ENCODE data around the gene DNAJA4. TPM values are rescaled to one million over a fixed set of nuclear protein-coding genes. Genes with fewer than 3 reads are reported as not detected.

The DNAJA4 gene
- total RNA-seq, 1 experiment from 2014 or later, result 1.3 TPM

- Histone ChIP-seq H3K27me3 (ENCODE audit: low read length) (no peaks in the 10 kb centered on the region), H3K4me1 (ENCODE audit: insufficient read depth, low read length) (peaks cover 33% of the 10 kb centered on the region), H3K4me2 (ENCODE audit: low read length) (peak within 1 kb of the TSS; percentile 96), H3K9me3 (ENCODE audit: low read length) (no peaks in the 10 kb centered on the region), H4K20me1 (ENCODE audit: low read length) (no peaks in the 10 kb centered on the region), H3K79me2 (ENCODE audit: low read length) (peaks cover 35% of the 10 kb centered on the region), H2AFZ (ENCODE audit: low read length) (peak within 1 kb of the TSS; percentile 81), H3K4me3 (ENCODE audit: low read length) (peak within 1 kb of the TSS; percentile 98), H3K9ac (ENCODE audit: low read length) (peak within 1 kb of the TSS; percentile 92), H3K36me3 (ENCODE audit: low read depth, low read length) (0 out of 2 replicates have a peak, but pooled peaks cover under 1% of the 10 kb centered on the region), H3K9me2 (replicated peaks; ENCODE audit: low read length) (no peaks in the 10 kb centered on the region), H3K27ac (ENCODE audit: low read length) (peak within 1 kb of the TSS; percentile 56), H3F3A (ENCODE audit: low read length, unreplicated experiment) (no peaks in the 10 kb centered on the region)
- POLR2A ChIA-PET (ENCODE audit: unreplicated experiment), result interaction anchor here (0.6 to 1.0 kb wide), 5 partner anchors 33 to 534 kb away, joined by 3 to 10 read pairs (median 6); partner anchors contain the start of gene CHRNA5
- peak; percentile 96 for DNase-seq
- CTCF ChIA-PET, result interaction anchor here (0.6 to 1.0 kb wide), 2 partner anchors 123 to 453 kb away, joined by 3 to 4 read pairs; no protein-coding TSS in a partner anchor
- peak; percentile 95 for ATAC-seq
- BruUV-seq (replicated peaks), result TSS peak; percentile 78
- intact Hi-C loops (cut with micrococcal nuclease), result no loop called here
- TF ChIP-seq EZH2phosphoT487 (IDR thresholded peaks at IDR 0.05; ENCODE audit: borderline replicate concordance, low read length) (no peak), EZH2 (IDR thresholded peaks at IDR 0.05; ENCODE audit: low read length, unreplicated experiment) (no peak), CTCF (conservative IDR thresholded peaks at IDR 0.05; ENCODE audit: low read depth, low read length) (no peak)
Observed at GRCh38 chr15:78299101-78299930, 35.0 kb downstream of the DNAJA4 start, which contains the start of gene SKIC8. SKIC8 (minus strand) TSS chr15:78299609; CDS start chr15:78295686, 3,923 bp downstream.

GRCh38 chr15:78301326-78301725 is 37.0 kb downstream of the DNAJA4 start:
- POLR2A ChIA-PET (ENCODE audit: unreplicated experiment), result no interaction called here
- TF ChIP-seq CTCF (conservative IDR thresholded peaks at IDR 0.05; ENCODE audit: low read depth, low read length) (no peak), EZH2phosphoT487 (IDR thresholded peaks at IDR 0.05; ENCODE audit: borderline replicate concordance, low read length) (no peak), EZH2 (IDR thresholded peaks at IDR 0.05; ENCODE audit: low read length, unreplicated experiment) (no peak)
- no TSS peak for BruUV-seq (replicated peaks)
- Histone ChIP-seq H3K9me2 (replicated peaks; ENCODE audit: low read length) (no peaks in the 10 kb centered on the region), H3K36me3 (ENCODE audit: low read depth, low read length) (no peaks in the 10 kb centered on the region), H3K4me1 (ENCODE audit: insufficient read depth, low read length) (peaks cover 33% of the 10 kb centered on the region), H3K27me3 (ENCODE audit: low read length) (no peaks in the 10 kb centered on the region), H3K27ac (ENCODE audit: low read length) (no peak overlapping the region), H3K9me3 (ENCODE audit: low read length) (no peaks in the 10 kb centered on the region), H2AFZ (ENCODE audit: low read length) (no peak overlapping the region), H3K4me2 (ENCODE audit: low read length) (peak overlapping the region; percentile 33; the same call in 1 of the 2 replicates), H3F3A (ENCODE audit: low read length, unreplicated experiment) (no peaks in the 10 kb centered on the region), H3K79me2 (ENCODE audit: low read length) (peaks cover 31% of the 10 kb centered on the region), H3K9ac (ENCODE audit: low read length) (no peak overlapping the region), H4K20me1 (ENCODE audit: low read length) (no peaks in the 10 kb centered on the region), H3K4me3 (ENCODE audit: low read length) (no peak overlapping the region)
- DNase-seq (no peak), ATAC-seq (no peak)
- intact Hi-C loops (cut with micrococcal nuclease), result no loop called here
- CTCF ChIA-PET, result no interaction called here
